ENCODE results near the gene TLCD2. TPM values are rescaled to one million over a fixed set of nuclear protein-coding genes. Genes with fewer than 3 reads are reported as not detected.

Gene TLCD2
- total RNA-seq, 2 donors from 2014 or later = 7.3 to 8.3 TPM

Other genes with a start within 250 kb of the TLCD2 start
- 100 to 1,000 TPM; 160 to 226 TPM for gene MYO1C, start 217.7 kb downstream of the TLCD2 start, total RNA-seq
- gene INPP5K, start 193.8 kb downstream of the TLCD2 start, total RNA-seq = 10 to 100 TPM; 78.7 to 95.3 TPM
- 10 to 100 TPM; 33.8 to 39.4 TPM for gene PITPNA, start 147.6 kb downstream of the TLCD2 start, total RNA-seq
- 10 to 100 TPM; 21.1 to 21.9 TPM for gene SLC43A2, start 81.5 kb downstream of the TLCD2 start, total RNA-seq
- gene SCARF1, start 64.6 kb downstream of the TLCD2 start, total RNA-seq = 10 to 100 TPM; 17.6 to 19.1 TPM
- gene RILP, start 60.5 kb downstream of the TLCD2 start, total RNA-seq = 10 to 100 TPM; 16.1 to 38.9 TPM
- 100 to 1,000 TPM; 184 to 186 TPM for gene PRPF8, start 25.5 kb downstream of the TLCD2 start, total RNA-seq
- gene WDR81, start 14.3 kb upstream of the TLCD2 start, total RNA-seq = 10 to 100 TPM; 32.7 to 41.8 TPM
- 1 to 10 TPM; 5.0 to 9.8 TPM for gene SERPINF2, start 32.5 kb upstream of the TLCD2 start, total RNA-seq
- 100 to 1,000 TPM; 385 to 608 TPM for gene SERPINF1, start 51.7 kb upstream of the TLCD2 start, total RNA-seq
- 10 to 100 TPM; 12.6 to 13.3 TPM for gene SMYD4, start 119.5 kb upstream of the TLCD2 start, total RNA-seq
- gene RPA1, start 119.6 kb upstream of the TLCD2 start, total RNA-seq = 10 to 100 TPM; 15.4 to 40.0 TPM

All from thoracic aorta (tissue), 2 donors.